Activated CD8-positive, alpha-beta T cell treated with anti-CD3 and anti-CD28 coated beads for 36 hours (primary cell): Measurements from ENCODE around the gene ROS1. TPM values are rescaled to one million over a fixed set of nuclear protein-coding genes. Genes with fewer than 3 reads are reported as not detected.

Source experiments
- ATAC-seq: fragments of 200-7000 bp; cut with Tn5 transposase; one replicate; pipeline ENCODE4 v1.10.0; 2021; ENCODE audit warnings: mild to moderate bottlenecking, moderate library complexity
- CTCF ChIA-PET: fragments of 350-600 bp; sonication (Branson Sonifier 250); formaldehyde crosslinking; loops from one replicate; lab custom pipeline; 2021; ENCODE audit warnings: antibody characterized with exemption; lab: Charles Lee
- POLR2A ChIA-PET: fragments of 350-600 bp; sonication (Branson Sonifier 250); formaldehyde crosslinking; loops from one replicate; lab custom pipeline; 2021; ENCODE audit warnings: antibody characterized with exemption; lab: Charles Lee
- DNase-seq: peaks from one replicate; pipeline ENCODE4 v3.0.0-alpha.2; 2020
- H3K27ac Mint-ChIP-seq: one replicate; pipeline ENCODE4 v1.8.0; 2021; ENCODE audit warnings: mild to moderate bottlenecking, mixed read lengths
- H3K27me3 Mint-ChIP-seq: one replicate; pipeline ENCODE4 v1.8.0; 2021; ENCODE audit warnings: mixed read lengths
- H3K36me3 Mint-ChIP-seq: one replicate; pipeline ENCODE4 v1.8.0; 2021; ENCODE audit warnings: low read depth, mixed read lengths
- H3K4me1 Mint-ChIP-seq: one replicate; pipeline ENCODE4 v1.8.0; 2021; ENCODE audit warnings: low read depth, mixed read lengths
- H3K4me3 Mint-ChIP-seq: one replicate; pipeline ENCODE4 v1.8.0; 2021; ENCODE audit warnings: mild to moderate bottlenecking, moderate library complexity, mixed read lengths
- H3K9me3 Mint-ChIP-seq: one replicate; pipeline ENCODE4 v1.8.0; 2021; ENCODE audit warnings: mixed read lengths
- intact Hi-C: fragments of 100-400 bp; cut with micrococcal nuclease; formaldehyde crosslinking; loops from one replicate; pipeline ENCODE4 v1.10.0; 2022
- total RNA-seq, 2 experiments: library from RNA; stranded (reverse); gene quantifications; one replicate each; pipeline ENCODE4 v1.2.3, GENCODE V29; 2021
- TF ChIP-seq, protein P1 (sequence below): fragments of 200-600 bp; IDR thresholded peaks from one replicate; pipeline ENCODE4 v1.8.0; 2022; ENCODE audit warnings: antibody characterized with exemption, mild to moderate bottlenecking

Gene ROS1
- total RNA-seq, 2 experiments from 2014 or later, result not detected

GRCh38 chr6:117280922-117281321 is 144.8 kb downstream of the ROS1 start:
- CTCF ChIA-PET, result no interaction called here
- ATAC-seq (no peak), DNase-seq (no peak)
- TF ChIP-seq, protein P1, sequence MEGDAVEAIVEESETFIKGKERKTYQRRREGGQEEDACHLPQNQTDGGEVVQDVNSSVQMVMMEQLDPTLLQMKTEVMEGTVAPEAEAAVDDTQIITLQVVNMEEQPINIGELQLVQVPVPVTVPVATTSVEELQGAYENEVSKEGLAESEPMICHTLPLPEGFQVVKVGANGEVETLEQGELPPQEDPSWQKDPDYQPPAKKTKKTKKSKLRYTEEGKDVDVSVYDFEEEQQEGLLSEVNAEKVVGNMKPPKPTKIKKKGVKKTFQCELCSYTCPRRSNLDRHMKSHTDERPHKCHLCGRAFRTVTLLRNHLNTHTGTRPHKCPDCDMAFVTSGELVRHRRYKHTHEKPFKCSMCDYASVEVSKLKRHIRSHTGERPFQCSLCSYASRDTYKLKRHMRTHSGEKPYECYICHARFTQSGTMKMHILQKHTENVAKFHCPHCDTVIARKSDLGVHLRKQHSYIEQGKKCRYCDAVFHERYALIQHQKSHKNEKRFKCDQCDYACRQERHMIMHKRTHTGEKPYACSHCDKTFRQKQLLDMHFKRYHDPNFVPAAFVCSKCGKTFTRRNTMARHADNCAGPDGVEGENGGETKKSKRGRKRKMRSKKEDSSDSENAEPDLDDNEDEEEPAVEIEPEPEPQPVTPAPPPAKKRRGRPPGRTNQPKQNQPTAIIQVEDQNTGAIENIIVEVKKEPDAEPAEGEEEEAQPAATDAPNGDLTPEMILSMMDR, result no peak
- intact Hi-C loops, result no loop called here
- Mint-ChIP-seq H3K4me3 (no peak overlapping the region), H3K27me3 (peaks cover 4% of the 10 kb centered on the region), H3K9me3 (no peaks in the 10 kb centered on the region), H3K36me3 (no peaks in the 10 kb centered on the region), H3K4me1 (no peaks in the 10 kb centered on the region), H3K27ac (no peak overlapping the region)
- POLR2A ChIA-PET, result no interaction called here

- H3K4me3 Mint-ChIP-seq, result no peak overlapping the region
- H3K36me3 Mint-ChIP-seq, result no peaks in the 10 kb centered on the region
- H3K27me3 Mint-ChIP-seq, result peaks cover 30% of the 10 kb centered on the region
- peaks cover 3% of the 10 kb centered on the region for H3K4me1 Mint-ChIP-seq
- H3K27ac Mint-ChIP-seq, result no peak overlapping the region
- ChIA-PET CTCF (no interaction called here), POLR2A (no interaction called here)
- DNase-seq (no peak), ATAC-seq (no peak)
- TF ChIP-seq, protein P1, result no peak
- H3K9me3 Mint-ChIP-seq, result no peaks in the 10 kb centered on the region
- intact Hi-C loops, result no loop called here
These were observed 148.9 kb downstream of the ROS1 start for GRCh38 chr6:117276778-117277316.

DNA sequence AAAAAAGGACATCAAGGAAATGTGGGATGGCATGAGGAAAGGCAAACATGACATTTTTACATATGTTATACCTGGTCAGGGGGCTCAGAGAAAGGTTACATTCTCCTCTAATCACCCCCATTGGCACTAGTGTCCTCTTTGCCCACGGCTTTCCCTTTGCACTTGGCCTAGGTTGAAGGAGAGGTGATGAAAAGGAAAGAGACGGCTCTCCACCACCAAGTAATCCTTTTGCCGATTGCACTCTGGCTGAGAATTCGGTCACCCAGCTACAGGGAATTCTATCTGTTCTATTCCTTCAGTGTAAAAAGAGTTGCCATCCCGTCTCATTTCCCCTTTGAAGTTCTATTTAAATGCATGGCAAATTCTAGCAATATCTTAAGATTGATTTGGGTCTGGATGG is 150.0 kb downstream of the ROS1 start:
- TF ChIP-seq, protein P1, result no peak
- CTCF ChIA-PET, result no interaction called here
- Mint-ChIP-seq H3K27ac (no peak overlapping the region), H3K4me3 (no peak overlapping the region), H3K4me1 (peaks cover 3% of the 10 kb centered on the region), H3K36me3 (no peaks in the 10 kb centered on the region), H3K9me3 (no peaks in the 10 kb centered on the region), H3K27me3 (peaks cover 35% of the 10 kb centered on the region)
- intact Hi-C loops, result no loop called here
- ATAC-seq (no peak), DNase-seq (no peak)
- POLR2A ChIA-PET, result no interaction called here

- TF ChIP-seq, protein P1, result no peak
These were observed 150.5 kb downstream of the ROS1 start for GRCh38 chr6:117275205-117275604.

DNA sequence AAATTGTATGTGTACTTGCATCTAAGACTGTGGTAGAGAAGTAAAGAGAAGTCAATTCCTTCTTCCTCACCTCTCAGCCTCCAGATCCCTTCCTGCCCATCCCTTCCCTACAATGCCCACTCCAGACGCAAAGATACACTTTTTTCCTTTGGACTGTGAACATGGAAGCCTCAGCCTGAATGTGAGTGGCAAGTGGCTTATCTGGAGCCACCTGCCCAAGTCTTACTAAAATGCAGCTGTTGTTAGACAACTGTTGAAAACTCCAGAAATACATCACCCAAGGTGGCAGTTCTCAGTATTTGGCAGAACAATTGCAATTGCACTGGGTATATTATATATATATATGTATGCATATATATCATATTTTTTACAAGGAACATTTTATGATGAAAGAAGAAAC is 152.9 kb downstream of the ROS1 start:
- no peak overlapping the region for H3K4me3 Mint-ChIP-seq
- DNase-seq (no peak), ATAC-seq (no peak)
- peaks cover 5% of the 10 kb centered on the region for H3K4me1 Mint-ChIP-seq
- POLR2A ChIA-PET, result no interaction called here
- H3K27me3 Mint-ChIP-seq, result peaks cover 60% of the 10 kb centered on the region
- CTCF ChIA-PET, result interaction anchor here (1.1 kb wide), 1 partner anchor 10 kb away, joined by 3 read pairs; no protein-coding TSS in a partner anchor
- H3K36me3 Mint-ChIP-seq, result no peaks in the 10 kb centered on the region
- intact Hi-C loops, result no loop called here
- no peak overlapping the region for H3K27ac Mint-ChIP-seq
- TF ChIP-seq, protein P1, result no peak
- no peaks in the 10 kb centered on the region for H3K9me3 Mint-ChIP-seq

More at GRCh38 chr6:117275205-117275604, 150.5 kb downstream of the ROS1 start:
- ChIA-PET POLR2A (no interaction called here), CTCF (no interaction called here)
- H3K9me3 Mint-ChIP-seq, result no peaks in the 10 kb centered on the region
- peaks cover 38% of the 10 kb centered on the region for H3K27me3 Mint-ChIP-seq
- no peak overlapping the region for H3K27ac Mint-ChIP-seq
- H3K36me3 Mint-ChIP-seq, result no peaks in the 10 kb centered on the region
- peaks cover 3% of the 10 kb centered on the region for H3K4me1 Mint-ChIP-seq
- intact Hi-C loops, result no loop called here
- ATAC-seq (no peak), DNase-seq (no peak)
- H3K4me3 Mint-ChIP-seq, result no peak overlapping the region
